ENCODE data around the gene NPTXR. TPM values are rescaled to one million over a fixed set of nuclear protein-coding genes. Genes with fewer than 3 reads are reported as not detected.

NPTXR gene
- polyA plus RNA-seq, 1 of the 3 experiments (the other 2 are of a cell fraction) = 1.2 TPM

DNA sequence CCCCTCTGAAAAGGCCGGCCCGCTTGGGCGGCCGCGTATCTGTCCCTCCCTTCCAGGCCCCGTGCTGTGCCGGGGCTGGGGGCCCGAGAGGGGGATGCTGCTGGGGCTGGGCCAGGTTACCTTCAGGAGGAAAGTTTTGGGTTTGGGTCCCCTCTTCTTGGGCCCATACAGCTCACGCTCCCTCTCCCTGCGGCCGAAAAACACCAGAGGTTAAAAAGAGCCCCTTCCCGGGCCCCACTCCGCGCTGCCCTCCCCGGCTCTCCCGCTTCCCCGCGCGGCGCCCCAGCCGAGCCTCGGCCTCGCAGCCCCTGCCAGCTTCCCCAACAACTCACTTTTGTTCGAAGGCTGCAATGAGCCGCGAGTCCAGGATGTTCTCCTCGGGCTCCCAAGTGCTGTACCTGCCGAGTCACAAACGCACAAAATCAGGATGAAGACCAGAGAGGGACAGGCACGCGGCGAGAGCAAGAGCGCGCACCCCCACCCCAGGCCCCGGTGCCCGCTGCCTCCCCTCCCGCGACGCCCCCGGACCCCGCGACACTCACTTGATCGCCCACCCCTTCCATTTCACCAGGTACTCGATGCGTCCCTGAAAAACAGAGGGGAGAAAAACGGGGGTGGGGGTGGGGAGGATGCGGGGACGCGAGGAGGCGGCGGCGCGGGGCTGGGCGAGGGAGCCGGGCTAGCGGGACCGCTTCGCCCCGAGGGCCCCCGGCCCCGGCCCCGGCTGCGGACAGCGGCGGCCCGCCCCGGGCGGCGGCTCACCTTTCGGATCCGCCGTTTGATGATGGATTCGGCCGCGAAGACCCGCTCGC, 27.7 kb upstream of the NPTXR start:
- WGBS (ENCODE audit: low lambda C conversion rate) = 0% methylated on average over 4 of the region's 77 CpGs
- no peaks in the 10 kb centered on the region for H3K9me3 ChIP-seq
- peaks cover 0 to 5% of the 10 kb centered on the region in 2 experiments; a peak in 1 of 4 replicates for H3K4me1 ChIP-seq (ENCODE audit: control insufficient read depth in 1 of 2, insufficient read depth in 2 of 2, low read depth in 1 of 2, low read length in 1 of 2)
- no peak overlapping the region for H2AFZ ChIP-seq (ENCODE audit: low read depth)
- no peaks in the 10 kb centered on the region for H3K9me2 ChIP-seq
- no peaks in the 10 kb centered on the region for H3K27me3 ChIP-seq (ENCODE audit: insufficient read depth)
- POLR2A ChIA-PET = interaction anchor here (0.8 kb wide), 1 partner anchor 11 kb away, joined by 3 read pairs; no protein-coding TSS in a partner anchor
- peaks cover 5% of the 10 kb centered on the region for H3F3A ChIP-seq (replicated peaks; ENCODE audit: insufficient read depth)
- H3K4me2 ChIP-seq = peak overlapping the region; percentile 74
- DNase-seq = no peak
- peak overlapping the region; percentile 52; the same call in 1 of the 2 replicates for H3K9ac ChIP-seq
- no peaks in the 10 kb centered on the region for H3K79me2 ChIP-seq (ENCODE audit: insufficient read depth)
- peak overlapping the region in 1 of 2 experiments; percentile 60; a peak in 2 of 4 replicates for H3K27ac ChIP-seq (ENCODE audit: low read depth in 2 of 2, low read length in 1 of 2)
- TF ChIP-seq JUND (IDR thresholded peaks at IDR 0.05) = no peak
- no peak for TF ChIP-seq EP300 (IDR thresholded peaks at IDR 0.05; ENCODE audit: borderline replicate concordance in 1 of 2, low read depth in 1 of 2, low read length in 1 of 2)
- TF ChIP-seq RFX5 (IDR thresholded peaks at IDR 0.05; ENCODE audit: low read length) = no peak
- TF ChIP-seq FOXM1 (IDR thresholded peaks at IDR 0.05; ENCODE audit: low read depth) = no peak
- TF ChIP-seq NFIC (IDR thresholded peaks at IDR 0.05; ENCODE audit: borderline replicate concordance) = no peak
- TF ChIP-seq TAF1 (IDR thresholded peaks at IDR 0.05; ENCODE audit: borderline replicate concordance, low read depth, low read length) = no peak
- TF ChIP-seq SMC3 (IDR thresholded peaks at IDR 0.05; ENCODE audit: low read depth, low read length) = no peak
- TF ChIP-seq IRF3 (IDR thresholded peaks at IDR 0.05; ENCODE audit: low read depth, low read length) = no peak
- no peak for TF ChIP-seq YY1 (IDR thresholded peaks at IDR 0.05; ENCODE audit: low read depth)
- TF ChIP-seq REST (IDR thresholded peaks at IDR 0.05; ENCODE audit: low read depth, low read length) = no peak
- TF ChIP-seq PBX3 (IDR thresholded peaks at IDR 0.05) = no peak
- TF ChIP-seq SIN3A (IDR thresholded peaks at IDR 0.05; ENCODE audit: borderline replicate concordance, low read depth, low read length) = no peak
- no peak for TF ChIP-seq RCOR1 (IDR thresholded peaks at IDR 0.05; ENCODE audit: low read length)
- TF ChIP-seq FOSL2 (IDR thresholded peaks at IDR 0.05; ENCODE audit: borderline replicate concordance, low read depth) = no peak
- TF ChIP-seq TEAD4 (IDR thresholded peaks at IDR 0.05; ENCODE audit: borderline replicate concordance, insufficient read depth) = no peak
- TF ChIP-seq GATA2 (CRISPR knock-in tag; IDR thresholded peaks at IDR 0.05) = no peak
- TF ChIP-seq EZH2phosphoT487 (IDR thresholded peaks at IDR 0.05; ENCODE audit: borderline replicate concordance, low read depth) = no peak
- TF ChIP-seq POLR2AphosphoS5 (IDR thresholded peaks at IDR 0.05; ENCODE audit: low read depth, low read length) = no peak
- CTCF ChIA-PET = interaction anchor here (0.7 to 4.8 kb wide), 15 partner anchors 8 to 264 kb away, joined by 3 to 37 read pairs (median 5); no protein-coding TSS in a partner anchor
- 0 out of 2 replicates have a peak, but pooled peaks cover 3% of the 10 kb centered on the region for H4K20me1 ChIP-seq (ENCODE audit: insufficient read depth)
- peak overlapping the region; percentile 56 to 60 for H3K4me3 ChIP-seq (ENCODE audit: low read depth in 2 of 2, low read length in 1 of 2)
- H3K36me3 ChIP-seq (replicated peaks in 1 of 2; ENCODE audit: control insufficient read depth in 1 of 2, insufficient read depth in 2 of 2, low read length in 1 of 2) = peaks cover 0 to 7% of the 10 kb centered on the region in 2 experiments

Measured in SK-N-SH (cell line).